ENCODE data around the gene RFC2. TPM values are rescaled to one million over a fixed set of nuclear protein-coding genes. Genes with fewer than 3 reads are reported as not detected.
A peak's percentile ranks its signal among the peaks of the same experiment; 100 is the strongest.

Gene RFC2
- total and polyA plus RNA-seq, 10 of the 15 experiments (the other 5 are each of a cell fraction or from before 2014, with no cell fraction given) = 25.8 to 145 (median 90.9) TPM

- no peak for TF ChIP-seq ZZZ3 (IDR thresholded peaks at IDR 0.05; ENCODE audit: control insufficient read depth, insufficient read length, low read depth)
- TF ChIP-seq SMAD1 (IDR thresholded peaks at IDR 0.05; ENCODE audit: low read depth, partially characterized antibody) = no peak
Measured at GRCh38 chr7:74286131-74286530, 31.9 kb upstream of the RFC2 start (continued).

- H3K4me3 ChIP-seq = peak overlapping the region; percentile 44; the same call in 1 of the 2 replicates
- H3K79me2 ChIP-seq (ENCODE audit: control insufficient read depth, insufficient read depth, low read length) = peaks cover 32% of the 10 kb centered on the region
- 2% methylated on average over 9 of the region's 9 CpGs for WGBS (ENCODE audit: insufficient coverage, insufficient replicate concordance, low lambda C conversion rate, missing lambda C conversion rate)
- in situ Hi-C loops (cut with MboI) (loop anchor here (5.0 kb wide), 1 partner anchor 78 kb away; no protein-coding TSS in a partner anchor), intact Hi-C loops (cut with micrococcal nuclease; ENCODE audit: unreplicated experiment) (loop anchor here (1.0 to 10.0 kb wide), 5 partner anchors 13 to 380 kb away; no protein-coding TSS in a partner anchor)
- ATAC-seq (peak; percentile 74), FAIRE-seq (peak; percentile 88), DNase-seq (ENCODE audit: low read depth, low spot score) (peak; percentile 80)
- ChIA-PET CTCF (interaction anchor here (0.6 to 6.5 kb wide), 9 partner anchors 9 to 341 kb away, joined by 3 to 103 read pairs (median 4); no protein-coding TSS in a partner anchor), RAD21 (ENCODE audit: unreplicated experiment) (interaction anchor here (0.9 to 12.0 kb wide), 12 partner anchors 9 to 78 kb away, joined by 3 to 169 read pairs (median 6); partner anchors contain the start of gene LAT2), POLR2A (interaction anchor here (0.5 to 8.7 kb wide), 6 partner anchors 10 to 87 kb away, joined by 3 to 171 read pairs (median 18); partner anchors contain the start of gene LAT2), SMC1A (ENCODE audit: uncharacterized antibody, unreplicated experiment) (interaction anchor here (0.7 to 12.0 kb wide), 11 partner anchors 8 to 116 kb away, joined by 3 to 285 read pairs (median 7); partner anchors contain the start of gene RFC2)
- H3K4me1 ChIP-seq (ENCODE audit: control insufficient read depth, insufficient read depth, low read length) = peaks cover 37% of the 10 kb centered on the region
- no peaks in the 10 kb centered on the region for H3K27me3 ChIP-seq (replicated peaks in 1 of 2; ENCODE audit: control insufficient read depth in 2 of 2, insufficient read depth in 2 of 2, low read length in 1 of 2)
- no peaks in the 10 kb centered on the region for H3K9me3 ChIP-seq (replicated peaks; ENCODE audit: control insufficient read depth, insufficient read depth, low read length)
- H3K9ac ChIP-seq (ENCODE audit: control insufficient read depth, insufficient read depth, low read length) = peak overlapping the region; percentile 29
- peak overlapping the region; percentile 49 for H2AFZ ChIP-seq (ENCODE audit: control insufficient read depth, low read depth, low read length)
- H3K27ac ChIP-seq (ENCODE audit: control insufficient read depth, insufficient read depth) = peak overlapping the region; percentile 78
- peak overlapping the region; percentile 85 for H3K4me2 ChIP-seq (ENCODE audit: control insufficient read depth, insufficient read depth)
- no TSS peak for BruUV-seq (replicated peaks)
- no peaks in the 10 kb centered on the region for H4K20me1 ChIP-seq (ENCODE audit: control insufficient read depth, insufficient read depth)
- no peaks in the 10 kb centered on the region for H3K36me3 ChIP-seq (ENCODE audit: control insufficient read depth in 2 of 2, insufficient read depth in 2 of 2, low read length in 1 of 2)
- no peak for TF ChIP-seq TAF1 (IDR thresholded peaks at IDR 0.05; ENCODE audit: borderline replicate concordance, low read depth, low read length)
- no peak for TF ChIP-seq ZZZ3 (IDR thresholded peaks at IDR 0.05; ENCODE audit: control insufficient read depth, insufficient read length, low read depth)
- TF ChIP-seq EGR1 (IDR thresholded peaks at IDR 0.05; ENCODE audit: borderline replicate concordance in 1 of 2, low read depth in 2 of 2, low read length in 2 of 2) = no peak
- TF ChIP-seq SUZ12 (IDR thresholded peaks at IDR 0.05; ENCODE audit: unreplicated experiment) = no peak
- TF ChIP-seq WRNIP1 (IDR thresholded peaks at IDR 0.05; ENCODE audit: borderline replicate concordance, low read depth, low read length) = no peak
- TF ChIP-seq CHD1 (IDR thresholded peaks at IDR 0.05; ENCODE audit: low read depth, low read length) = no peak
- TF ChIP-seq FOXK2 (IDR thresholded peaks at IDR 0.05) = no peak
- TF ChIP-seq REST (IDR thresholded peaks at IDR 0.05; ENCODE audit: low read depth, low read length) = no peak
- TF ChIP-seq IRF4 (IDR thresholded peaks at IDR 0.05; ENCODE audit: low read depth, low read length) = no peak
- no peak for TF ChIP-seq RAD21 (IDR thresholded peaks at IDR 0.05; ENCODE audit: insufficient read depth, low read depth, low read length)
- no peak for TF ChIP-seq ATF3 (IDR thresholded peaks at IDR 0.05; ENCODE audit: borderline replicate concordance, extremely low read depth, low read depth, low read length)
- no peak for TF ChIP-seq E2F4 (IDR thresholded peaks at IDR 0.05; ENCODE audit: low read depth, low read length)
- no peak for TF ChIP-seq MAX (IDR thresholded peaks at IDR 0.05; ENCODE audit: low read depth, low read length)
- TF ChIP-seq BCL11A (IDR thresholded peaks at IDR 0.05; ENCODE audit: low read depth, low read length) = 0 out of 2 replicates have a peak, but pooled peaks have one; percentile 32
- TF ChIP-seq SRF (IDR thresholded peaks at IDR 0.05; ENCODE audit: low read depth in 2 of 2, low read length in 2 of 2) = no peak
- no peak for TF ChIP-seq TBL1XR1 (IDR thresholded peaks at IDR 0.05; ENCODE audit: low read depth, low read length)
Measured at GRCh38 chr7:74284781-74285259, 30.6 kb upstream of the RFC2 start.
